Endothelial cell (in vitro differentiated cells): Measurements from ENCODE around the gene ANKS1B. TPM values are rescaled to one million over a fixed set of nuclear protein-coding genes. Genes with fewer than 3 reads are reported as not detected.

Experiments used
- DNase-seq: peaks from one replicate; pipeline ENCODE4 v3.0.0; 2021; ENCODE audit warnings: low spot score
- H3K27ac Mint-ChIP-seq: one replicate; pipeline ENCODE4 v1.8.0; 2021; ENCODE audit warnings: mixed read lengths, inconsistent platforms; ENCODE audit not compliant: unreplicated experiment
- H3K27me3 Mint-ChIP-seq: one replicate; pipeline ENCODE4 v1.8.0; 2021; ENCODE audit warnings: mild to moderate bottlenecking, moderate library complexity, mixed read lengths, inconsistent platforms; ENCODE audit not compliant: unreplicated experiment
- H3K36me3 Mint-ChIP-seq: one replicate; pipeline ENCODE4 v1.8.0; 2021; ENCODE audit warnings: mild to moderate bottlenecking, low read depth, mixed read lengths, inconsistent platforms; ENCODE audit not compliant: unreplicated experiment
- H3K4me1 Mint-ChIP-seq: one replicate; pipeline ENCODE4 v1.8.0; 2021; ENCODE audit warnings: mild to moderate bottlenecking, mixed read lengths, inconsistent platforms; ENCODE audit not compliant: unreplicated experiment
- H3K4me3 Mint-ChIP-seq: one replicate; pipeline ENCODE4 v1.8.0; 2021; ENCODE audit warnings: mild to moderate bottlenecking, mixed read lengths, inconsistent platforms; ENCODE audit not compliant: unreplicated experiment
- H3K9me3 Mint-ChIP-seq: one replicate; pipeline ENCODE4 v1.8.0; 2021; ENCODE audit warnings: mixed read lengths, inconsistent platforms; ENCODE audit not compliant: unreplicated experiment
- CTCF ChIP-seq: fragments of 200-600 bp; sonication (generic); IDR thresholded peaks from one replicate; pipeline ENCODE4 v1.5.0; 2021; ENCODE audit warnings: antibody characterized with exemption; ENCODE audit not compliant: unreplicated experiment
- long read RNA-seq: library from polyadenylated mRNA; unstranded; transcript quantifications from one replicate; pipeline ENCODE4 v2.0.0, GENCODE V29; 2020; ENCODE audit not compliant: unreplicated experiment
- total RNA-seq: library from RNA; stranded (reverse); fragmentation: NEBNext Ultra II Directional; extraction: Animal tissue kit (Norgen Biotek cat#: 25700); gene quantifications from one replicate; pipeline ENCODE4 v1.2.1, GENCODE V29; 2021; ENCODE audit not compliant: unreplicated experiment

The ANKS1B gene
- total RNA-seq: 2.6 TPM
- long read RNA-seq: 0 reads

GRCh38 chr12:99984271-99985128 is at the start of gene ANKS1B:
Gene ANKS1B, minus strand, starts transcription at chr12:99984936. Its CDS starts 699 bp downstream, at chr12:99984237.
- Mint-ChIP-seq H3K36me3 (no peaks in the 10 kb centered on the region), H3K27me3 (peaks cover 3% of the 10 kb centered on the region), H3K9me3 (no peaks in the 10 kb centered on the region), H3K4me3 (peak within 1 kb of the TSS; percentile 94), H3K27ac (no peak within 1 kb of the TSS), H3K4me1 (peaks cover 5% of the 10 kb centered on the region)
- peak; percentile 55 for DNase-seq
- no peak for TF ChIP-seq CTCF

- Mint-ChIP-seq H3K9me3 (no peaks in the 10 kb centered on the region), H3K4me3 (no peak overlapping the region), H3K36me3 (no peaks in the 10 kb centered on the region), H3K27ac (no peak overlapping the region), H3K27me3 (no peaks in the 10 kb centered on the region), H3K4me1 (no peaks in the 10 kb centered on the region)
- DNase-seq: no peak
- TF ChIP-seq CTCF: no peak
These were observed 47.1 kb upstream of the ANKS1B start for GRCh38 chr12:100031836-100032235.

- Mint-ChIP-seq H3K27ac (no peak overlapping the region), H3K9me3 (no peaks in the 10 kb centered on the region), H3K4me1 (no peaks in the 10 kb centered on the region), H3K27me3 (no peaks in the 10 kb centered on the region), H3K36me3 (no peaks in the 10 kb centered on the region), H3K4me3 (no peak overlapping the region)
- TF ChIP-seq CTCF: no peak
- DNase-seq: no peak
These were observed 42.9 kb upstream of the ANKS1B start for GRCh38 chr12:100027671-100028070.

GRCh38 chr12:100026241-100026640 is 41.5 kb upstream of the ANKS1B start:
- no peak for TF ChIP-seq CTCF
- DNase-seq: no peak
- Mint-ChIP-seq H3K27ac (no peak overlapping the region), H3K27me3 (no peaks in the 10 kb centered on the region), H3K4me1 (no peaks in the 10 kb centered on the region), H3K4me3 (no peak overlapping the region), H3K9me3 (no peaks in the 10 kb centered on the region), H3K36me3 (no peaks in the 10 kb centered on the region)

- TF ChIP-seq CTCF: no peak
- Mint-ChIP-seq H3K4me3 (no peak overlapping the region), H3K4me1 (no peaks in the 10 kb centered on the region), H3K27me3 (no peaks in the 10 kb centered on the region), H3K9me3 (no peaks in the 10 kb centered on the region), H3K27ac (no peak overlapping the region), H3K36me3 (no peaks in the 10 kb centered on the region)
- no peak for DNase-seq
These were observed 40.3 kb upstream of the ANKS1B start for GRCh38 chr12:100024974-100025555.
